ENCODE data around the gene ABCF1. TPM values are rescaled to one million over a fixed set of nuclear protein-coding genes. Genes with fewer than 3 reads are reported as not detected.
"Not testable (repeated sequence)": the region's sequence is repeated elsewhere in the genome, so short reads cannot be mapped to it uniquely, and the experiment has no call there.

ABCF1 gene
- total RNA-seq, 2 experiments from 2014 or later, result 67.5 to 70.4 TPM

DNA sequence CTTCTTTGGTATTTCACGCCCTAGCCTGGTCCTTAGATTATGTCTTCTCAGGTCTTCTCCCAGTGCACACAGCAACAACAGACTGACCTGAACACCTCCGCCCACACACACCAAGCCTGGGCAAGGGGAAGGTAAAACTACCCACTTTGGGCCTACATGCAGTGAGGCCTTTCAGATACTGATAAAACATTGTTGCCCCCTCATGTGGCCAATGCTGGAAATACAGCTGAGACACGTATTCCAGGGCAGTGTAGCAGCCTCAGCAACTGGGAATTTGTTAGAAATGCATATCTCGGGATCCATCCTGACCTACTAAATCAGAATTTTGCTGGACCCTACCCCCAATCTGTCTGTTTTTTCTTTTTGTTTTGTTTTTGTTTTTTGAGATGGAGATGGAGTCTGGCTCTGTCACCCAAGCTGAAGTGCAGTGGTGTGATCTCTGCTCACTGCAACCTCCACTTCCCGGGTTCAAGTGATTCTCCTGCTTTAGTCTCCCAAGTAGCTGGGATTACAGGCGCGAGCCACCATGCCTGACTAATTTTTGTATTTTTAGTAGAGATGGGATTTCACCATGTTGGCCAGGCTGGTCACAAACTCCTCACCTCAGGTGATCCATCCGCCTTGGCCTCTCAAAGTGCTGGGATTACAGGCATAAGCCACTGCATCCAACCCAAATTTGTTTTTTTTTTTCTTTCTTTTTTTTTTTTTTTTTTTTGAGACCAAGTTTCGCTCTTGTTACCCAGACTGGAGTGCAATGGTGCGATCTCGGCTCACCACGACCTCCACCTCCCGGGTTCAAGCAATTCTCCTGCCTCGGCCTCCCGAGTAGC is 26.3 kb downstream of the ABCF1 start:
- DNase-seq, result peak; percentile 71
- peaks cover 12% of the 10 kb centered on the region for H3K36me3 Mint-ChIP-seq
- POLR2A ChIA-PET, result interaction anchor here (0.5 to 7.2 kb wide), 15 partner anchors 9 to 358 kb away, joined by 3 to 69 read pairs (median 4); partner anchors contain the start of genes ABCF1, GNL1 and PRR3
- H3K4me1 Mint-ChIP-seq, H3K27ac Mint-ChIP-seq, H3K27me3 Mint-ChIP-seq, H3K9me3 Mint-ChIP-seq, H3K4me3 Mint-ChIP-seq: not testable (repeated sequence)
- peak; percentile 86 for ATAC-seq (ENCODE audit: low read depth)

DNA sequence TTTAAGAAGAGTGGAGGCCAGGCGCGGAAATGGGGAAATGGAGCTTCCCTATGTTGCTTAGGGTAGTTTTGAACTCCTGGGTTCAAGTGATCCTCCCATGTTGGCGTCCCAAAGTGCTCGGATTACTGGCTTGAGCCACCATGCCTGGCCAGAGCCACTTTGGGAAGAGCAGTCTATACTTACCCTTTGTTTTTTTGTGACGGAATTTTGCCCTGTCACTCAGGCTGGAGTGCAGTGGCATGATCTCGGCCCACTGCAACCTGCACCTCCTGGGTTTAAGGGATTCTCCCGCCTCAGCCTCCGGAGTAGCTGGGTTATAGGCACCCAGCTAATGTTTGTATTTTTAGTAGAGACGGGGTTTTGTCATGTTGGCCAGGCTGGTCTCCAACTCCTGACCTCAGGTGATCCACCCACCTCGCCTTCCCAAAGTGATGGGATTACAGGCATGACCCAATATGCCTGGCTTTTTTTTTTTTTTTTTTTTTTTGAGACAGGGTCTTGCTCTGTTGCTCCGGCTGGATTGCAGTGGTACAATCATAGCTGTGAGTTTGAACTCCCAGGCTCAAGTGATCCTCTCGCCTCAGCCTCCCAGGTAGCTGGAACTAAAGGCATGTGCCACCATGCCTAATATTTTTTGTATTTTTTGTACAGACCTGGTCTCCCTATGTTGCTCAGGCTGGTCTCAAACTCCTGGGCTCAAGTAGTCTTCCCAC is 27.8 kb downstream of the ABCF1 start:
- DNase-seq (no peak), ATAC-seq (ENCODE audit: low read depth) (no peak)
- Mint-ChIP-seq H3K27me3 (no peaks in the 10 kb centered on the region), H3K4me1 (peaks cover 15% of the 10 kb centered on the region), H3K9me3 (no peaks in the 10 kb centered on the region), H3K27ac (no peak overlapping the region), H3K36me3 (peaks cover 20% of the 10 kb centered on the region), H3K4me3 (no peak overlapping the region)
- POLR2A ChIA-PET, result interaction anchor here (0.6 to 7.2 kb wide), 10 partner anchors 8 to 145 kb away, joined by 3 to 69 read pairs (median 4); partner anchors contain the start of genes ATAT1 and IER3

DNA sequence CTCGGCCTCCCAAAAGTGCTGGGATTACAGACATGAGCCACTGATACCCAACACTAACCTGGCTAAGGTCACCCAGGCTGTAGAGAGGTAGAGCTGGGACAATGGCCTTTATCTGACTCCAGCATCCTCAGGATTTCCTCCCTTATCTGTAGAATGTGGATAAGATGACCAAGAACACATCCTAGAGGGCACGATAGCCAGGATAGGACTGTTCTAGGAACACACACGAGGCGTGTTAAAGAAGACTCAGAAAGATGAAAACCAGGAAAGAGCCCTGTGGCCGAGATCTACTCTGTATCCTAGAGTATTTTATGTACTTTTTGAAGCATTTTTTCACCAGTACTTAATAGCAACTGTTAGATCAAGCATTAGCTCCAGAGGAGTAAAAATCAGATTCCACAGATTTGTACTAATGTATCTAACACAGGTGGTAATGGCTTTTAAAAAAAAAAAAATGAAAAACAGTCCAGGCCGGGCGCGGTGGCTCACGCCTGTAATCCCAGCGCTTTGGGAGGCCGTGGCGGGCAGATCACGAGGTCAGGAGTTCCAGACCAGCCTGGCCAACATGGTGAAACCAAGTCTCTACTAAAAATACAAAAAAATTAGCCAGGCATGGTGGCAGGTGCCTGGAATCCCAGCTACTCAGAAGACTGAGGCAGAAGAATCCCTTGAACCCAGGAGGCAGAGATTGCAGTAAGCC is 28.5 kb downstream of the ABCF1 start:
- Mint-ChIP-seq H3K27ac (no peak overlapping the region), H3K9me3 (no peaks in the 10 kb centered on the region), H3K4me3 (no peak overlapping the region), H3K36me3 (peaks cover 24% of the 10 kb centered on the region), H3K27me3 (no peaks in the 10 kb centered on the region), H3K4me1 (peaks cover 18% of the 10 kb centered on the region)
- POLR2A ChIA-PET, result interaction anchor here (0.6 to 7.2 kb wide), 8 partner anchors 8 to 118 kb away, joined by 3 to 69 read pairs (median 4); no protein-coding TSS in a partner anchor
- no peak for ATAC-seq (ENCODE audit: low read depth)
- no peak for DNase-seq

GRCh38 chr6:30600451-30600961 is 29.3 kb downstream of the ABCF1 start:
- no peaks in the 10 kb centered on the region for H3K27me3 Mint-ChIP-seq
- H3K27ac Mint-ChIP-seq, result no peak overlapping the region
- H3K36me3 Mint-ChIP-seq, result peaks cover 28% of the 10 kb centered on the region
- ATAC-seq (ENCODE audit: low read depth), result no peak
- no peak for DNase-seq
- H3K9me3 Mint-ChIP-seq, result no peaks in the 10 kb centered on the region
- peaks cover 18% of the 10 kb centered on the region for H3K4me1 Mint-ChIP-seq
- POLR2A ChIA-PET, result interaction anchor here (0.7 to 7.2 kb wide), 6 partner anchors 8 to 110 kb away, joined by 3 to 69 read pairs (median 4); no protein-coding TSS in a partner anchor
- H3K4me3 Mint-ChIP-seq, result no peak overlapping the region

DNA sequence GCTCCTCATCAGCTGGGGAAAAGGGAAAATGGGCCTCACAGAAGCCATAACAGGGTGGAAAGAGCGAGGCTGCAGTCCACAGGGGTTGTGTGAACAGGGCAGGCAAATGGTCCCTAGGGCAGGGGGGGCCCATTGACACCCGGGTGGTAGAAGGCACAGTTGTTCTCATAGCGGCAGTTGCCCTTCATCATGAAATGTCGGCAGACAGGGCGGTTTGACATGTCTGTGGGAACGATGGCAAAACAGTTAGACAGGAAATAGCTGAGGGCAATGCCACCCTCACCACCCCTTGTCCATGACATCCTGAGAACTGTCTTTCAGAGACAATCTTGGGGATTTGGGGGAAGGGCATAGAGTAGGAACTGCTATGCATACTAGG is 30.2 kb downstream of the ABCF1 start:
- H3K36me3 Mint-ChIP-seq, result peaks cover 34% of the 10 kb centered on the region
- DNase-seq (no peak), ATAC-seq (ENCODE audit: low read depth) (no peak)
- POLR2A ChIA-PET, result interaction anchor here (1.4 to 7.2 kb wide), 4 partner anchors 9 to 69 kb away, joined by 3 to 69 read pairs (median 4); no protein-coding TSS in a partner anchor
- peak overlapping the region; percentile 58 for H3K27ac Mint-ChIP-seq
- H3K9me3 Mint-ChIP-seq, result no peaks in the 10 kb centered on the region
- H3K27me3 Mint-ChIP-seq, result no peaks in the 10 kb centered on the region
- H3K4me1 Mint-ChIP-seq, result peaks cover 24% of the 10 kb centered on the region
- H3K4me3 Mint-ChIP-seq, result no peak overlapping the region

DNA sequence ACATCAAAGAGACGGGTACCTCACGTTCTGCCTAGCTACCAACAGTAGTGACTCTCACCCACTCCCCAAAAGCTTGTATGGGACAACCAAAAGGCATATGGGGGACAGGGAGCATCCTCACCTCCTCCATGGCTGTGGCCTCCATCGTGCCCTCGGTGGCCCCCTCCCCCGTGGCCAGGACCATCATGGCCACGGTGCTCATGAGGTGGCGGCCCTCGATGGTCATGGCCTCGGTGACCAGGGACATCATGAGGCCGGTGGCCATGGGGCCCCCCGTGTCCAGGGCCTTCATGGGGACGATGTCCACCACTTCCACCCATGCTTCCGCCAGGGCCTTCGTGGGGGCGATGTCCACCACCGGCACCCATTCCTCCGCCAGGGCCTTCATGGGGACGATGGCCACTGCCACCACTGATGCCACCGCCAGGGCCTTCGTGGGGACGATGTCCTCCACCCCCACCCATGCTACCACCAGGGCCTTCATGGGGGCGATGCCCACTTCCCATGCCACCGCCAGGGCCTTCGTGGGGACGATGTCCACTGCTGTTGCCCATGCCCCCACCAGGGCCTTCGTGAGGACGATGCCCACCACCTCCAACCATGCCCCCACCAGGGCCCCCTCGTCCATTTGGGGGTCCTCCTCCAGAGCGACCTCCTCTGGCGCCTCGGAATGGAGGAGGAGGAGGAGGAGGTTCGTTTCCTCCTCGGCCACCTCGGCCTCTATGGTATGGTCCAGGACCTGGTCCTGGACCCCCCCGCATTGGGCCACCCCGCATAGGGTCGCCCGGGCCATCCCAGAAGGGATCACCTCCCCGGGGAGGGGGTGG is 30.8 kb downstream of the ABCF1 start:
- POLR2A ChIA-PET, result interaction anchor here (1.4 to 7.2 kb wide), 2 partner anchors 12 to 69 kb away, joined by 3 to 69 read pairs; no protein-coding TSS in a partner anchor
- Mint-ChIP-seq H3K36me3 (peaks cover 38% of the 10 kb centered on the region), H3K4me1 (peaks cover 24% of the 10 kb centered on the region), H3K4me3 (no peak overlapping the region), H3K9me3 (no peaks in the 10 kb centered on the region), H3K27ac (peak overlapping the region; percentile 58), H3K27me3 (no peaks in the 10 kb centered on the region)
- no peak for DNase-seq
- no peak for ATAC-seq (ENCODE audit: low read depth)

- H3K9me3 Mint-ChIP-seq, result no peaks in the 10 kb centered on the region
- peaks cover 24% of the 10 kb centered on the region for H3K4me1 Mint-ChIP-seq
- H3K4me3 Mint-ChIP-seq, result no peak overlapping the region
- POLR2A ChIA-PET, result interaction anchor here (1.1 kb wide), 1 partner anchor 33 kb away, joined by 3 read pairs; the partner anchor contains the start of gene ABCF1
- H3K27ac Mint-ChIP-seq, result no peak overlapping the region
- ATAC-seq (ENCODE audit: low read depth), result no peak
- H3K27me3 Mint-ChIP-seq, result no peaks in the 10 kb centered on the region
- peaks cover 48% of the 10 kb centered on the region for H3K36me3 Mint-ChIP-seq
- no peak for DNase-seq
Measured at GRCh38 chr6:30603961-30604360, 32.7 kb downstream of the ABCF1 start.

GRCh38 chr6:30610065-30610464 is 38.8 kb downstream of the ABCF1 start:
- POLR2A ChIA-PET, result interaction anchor here (0.6 to 1.6 kb wide), 3 partner anchors 10 to 39 kb away, joined by 3 to 11 read pairs (median 4); partner anchors contain the start of gene ABCF1

DNA sequence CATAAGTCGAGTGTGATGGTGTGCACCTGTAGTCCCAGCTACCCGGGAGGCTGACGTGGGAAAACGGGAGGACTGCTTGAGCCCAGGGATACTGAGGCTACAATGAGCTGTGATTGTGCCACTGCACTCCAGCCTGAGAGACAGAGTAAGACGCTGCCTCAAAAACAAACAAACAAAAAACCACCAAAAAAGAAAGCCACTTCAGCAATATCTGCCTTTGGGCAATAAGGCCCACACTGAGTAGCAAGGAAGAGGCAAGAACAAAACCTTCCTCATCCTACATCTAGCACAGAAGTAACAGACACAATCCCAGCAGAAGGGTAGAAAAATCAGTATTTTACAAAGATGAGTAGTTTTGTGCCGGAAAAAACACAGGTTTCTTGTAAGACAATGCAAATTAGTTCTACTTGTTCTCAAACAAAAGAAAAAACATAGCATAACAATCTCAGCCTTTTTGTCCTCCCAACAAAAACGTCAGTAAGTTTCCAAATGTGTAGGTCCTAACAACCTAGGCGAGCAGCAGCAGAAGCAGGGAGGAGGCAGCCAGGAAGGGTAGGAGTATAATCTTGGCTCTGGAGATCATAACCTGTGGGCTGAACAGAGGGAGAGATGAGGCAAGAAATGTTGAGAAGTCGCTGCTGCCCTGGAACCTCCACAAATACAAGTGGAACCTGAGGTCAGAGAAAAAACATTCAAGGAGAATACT is 40.1 kb downstream of the ABCF1 start:
- POLR2A ChIA-PET, result interaction anchor here (1.2 to 4.8 kb wide), 3 partner anchors 12 to 41 kb away, joined by 4 to 69 read pairs (median 11); partner anchors contain the start of gene ABCF1
- no peak for ATAC-seq (ENCODE audit: low read depth)
- DNase-seq, result no peak
- peaks cover 62% of the 10 kb centered on the region for H3K36me3 Mint-ChIP-seq
- no peaks in the 10 kb centered on the region for H3K9me3 Mint-ChIP-seq
- H3K4me1 Mint-ChIP-seq, result peaks cover 53% of the 10 kb centered on the region
- no peaks in the 10 kb centered on the region for H3K27me3 Mint-ChIP-seq
- H3K27ac Mint-ChIP-seq, result peak overlapping the region; percentile 40
- no peak overlapping the region for H3K4me3 Mint-ChIP-seq

More at GRCh38 chr6:30610065-30610464, 38.8 kb downstream of the ABCF1 start:
- peaks cover 54% of the 10 kb centered on the region for H3K4me1 Mint-ChIP-seq
- ATAC-seq (ENCODE audit: low read depth) (no peak), DNase-seq (no peak)
- peaks cover 58% of the 10 kb centered on the region for H3K36me3 Mint-ChIP-seq
- peak overlapping the region; percentile 49 for H3K27ac Mint-ChIP-seq
- H3K27me3 Mint-ChIP-seq, result no peaks in the 10 kb centered on the region
- H3K4me3 Mint-ChIP-seq, result no peak overlapping the region
- no peaks in the 10 kb centered on the region for H3K9me3 Mint-ChIP-seq

GRCh38 chr6:30611856-30612194 is 40.6 kb downstream of the ABCF1 start:
- Mint-ChIP-seq H3K27me3 (no peaks in the 10 kb centered on the region), H3K4me3 (no peak overlapping the region), H3K27ac (no peak overlapping the region), H3K36me3 (peaks cover 62% of the 10 kb centered on the region), H3K9me3 (no peaks in the 10 kb centered on the region), H3K4me1 (peaks cover 51% of the 10 kb centered on the region)
- DNase-seq (no peak), ATAC-seq (ENCODE audit: low read depth) (no peak)
- POLR2A ChIA-PET, result interaction anchor here (2.5 to 4.8 kb wide), 2 partner anchors 12 to 119 kb away, joined by 11 to 69 read pairs; no protein-coding TSS in a partner anchor

GRCh38 chr6:30612213-30612612 is 41.0 kb downstream of the ABCF1 start:
- H3K4me3 Mint-ChIP-seq, result peak overlapping the region; percentile 15
- ATAC-seq (ENCODE audit: low read depth), result no peak
- DNase-seq, result no peak
- H3K27ac Mint-ChIP-seq, result no peak overlapping the region
- H3K9me3 Mint-ChIP-seq, result no peaks in the 10 kb centered on the region
- H3K27me3 Mint-ChIP-seq, result no peaks in the 10 kb centered on the region
- peaks cover 53% of the 10 kb centered on the region for H3K4me1 Mint-ChIP-seq
- POLR2A ChIA-PET, result interaction anchor here (0.6 to 4.8 kb wide), 7 partner anchors 11 to 1061 kb away, joined by 3 to 69 read pairs (median 5); partner anchors contain the start of genes ABCF1 and TUBB
- peaks cover 66% of the 10 kb centered on the region for H3K36me3 Mint-ChIP-seq

All from activated naive CD8-positive, alpha-beta T cell treated with anti-CD3 and anti-CD28 coated beads, Interleukin-2, amount 10 ng/mL, durations not matched to agents 7 days and 5 days (primary cell).